D341Med (cell line): ENCODE measurements around the gene RHOF.

ENCODE experiments used
- DNase-seq: peaks from one replicate; pipeline ENCODE4 v3.0.0; 2012; ENCODE audit warnings: low spot score

RHOF gene

DNA sequence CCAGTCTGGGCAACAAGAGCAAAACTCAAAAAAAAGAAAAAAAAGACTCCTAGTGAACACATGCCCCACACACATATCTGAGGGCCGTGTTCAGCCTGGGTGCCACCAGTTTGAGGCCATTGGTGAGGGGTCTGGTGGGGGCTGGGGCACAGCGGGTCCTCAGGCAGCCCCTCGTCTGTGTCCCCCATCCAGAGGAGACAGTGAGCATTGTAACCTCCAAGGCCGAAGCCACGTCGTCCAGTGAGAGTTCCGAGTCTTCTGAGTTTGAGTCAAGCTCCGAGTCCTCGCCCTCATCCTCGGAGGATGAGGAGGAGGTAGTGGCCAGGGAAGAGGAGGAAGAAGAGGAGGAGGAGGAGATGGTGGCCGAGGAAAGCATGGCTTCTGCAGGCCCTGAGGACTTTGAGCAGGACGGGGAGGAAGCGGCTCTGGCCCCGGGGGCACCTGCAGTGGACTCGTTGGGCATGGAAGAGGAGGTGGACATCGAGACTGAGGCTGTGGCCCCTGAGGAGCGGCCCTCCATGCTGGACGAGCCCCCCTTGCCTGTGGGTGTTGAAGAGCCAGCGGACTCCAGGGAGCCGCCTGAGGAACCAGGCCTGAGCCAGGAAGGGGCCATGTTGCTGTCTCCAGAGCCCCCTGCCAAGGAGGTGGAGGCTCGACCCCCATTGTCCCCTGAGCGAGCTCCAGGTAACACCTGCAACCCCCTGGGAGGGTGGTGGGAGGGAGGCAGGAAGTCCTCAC lies 25.9 kb upstream of the RHOF start:
- no peak for DNase-seq

DNA sequence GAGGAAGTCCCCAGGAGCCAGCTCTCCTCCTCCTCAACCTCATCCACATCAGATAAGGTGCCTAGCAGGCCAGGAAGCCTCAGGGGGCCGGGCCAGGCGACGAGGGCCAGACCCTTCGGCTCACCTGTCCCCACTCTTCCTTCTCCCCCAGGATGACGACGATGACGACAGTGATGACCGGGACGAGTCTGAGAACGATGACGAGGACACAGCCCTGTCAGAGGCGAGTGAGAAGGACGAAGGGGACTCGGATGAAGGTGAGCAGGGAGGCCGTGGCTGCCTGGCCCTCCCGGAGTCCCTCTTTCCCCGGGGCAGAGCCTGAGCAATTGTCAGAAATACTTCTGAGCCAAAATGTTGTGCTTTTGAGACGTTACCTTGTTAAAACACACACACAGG lies 24.2 kb upstream of the RHOF start:
- no peak for DNase-seq

GRCh38 chr12:121816925-121817647 lies 23.6 kb upstream of the RHOF start:
- DNase-seq, result no peak

GRCh38 chr12:121815263-121815662 lies 21.8 kb upstream of the RHOF start:
- DNase-seq, result no peak

GRCh38 chr12:121814429-121815119 lies 21.1 kb upstream of the RHOF start:
- DNase-seq, result no peak

- DNase-seq, result no peak
These were observed 20.5 kb upstream of the RHOF start for GRCh38 chr12:121813951-121814350.

- DNase-seq, result no peak
These were observed 19.7 kb upstream of the RHOF start for GRCh38 chr12:121812921-121813896.

DNA sequence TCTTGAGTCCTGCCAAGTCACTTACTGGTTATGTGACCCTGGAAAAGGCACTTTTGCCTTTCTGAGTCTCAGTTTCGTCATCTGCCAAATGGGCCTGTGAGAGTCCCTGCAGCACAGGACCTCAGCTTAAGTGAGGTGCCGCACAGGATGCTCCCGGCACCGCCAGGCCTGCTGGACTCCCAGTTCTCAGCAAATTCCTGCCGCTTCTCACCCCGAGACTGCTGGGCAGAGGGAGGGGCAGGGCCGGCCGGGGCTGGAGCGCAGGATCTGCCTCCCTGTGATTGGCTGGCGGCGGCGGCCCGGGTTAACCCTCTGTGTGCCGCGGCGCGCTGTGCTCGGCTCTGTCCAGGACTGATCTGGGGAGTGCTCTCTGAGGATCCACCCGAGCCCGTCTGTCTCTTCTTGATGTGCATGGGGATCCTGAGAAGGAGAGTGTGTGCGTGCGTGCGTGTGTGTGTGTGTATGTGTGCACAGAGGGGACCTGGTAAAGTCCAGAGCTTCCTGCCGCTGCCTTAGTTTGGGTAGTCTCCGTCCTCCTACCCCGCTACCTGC lies 18.9 kb upstream of the RHOF start:
- peak; percentile 90 for DNase-seq

GRCh38 chr12:121811434-121812319 lies 18.2 kb upstream of the RHOF start:
- DNase-seq, result peak; percentile 94

DNA sequence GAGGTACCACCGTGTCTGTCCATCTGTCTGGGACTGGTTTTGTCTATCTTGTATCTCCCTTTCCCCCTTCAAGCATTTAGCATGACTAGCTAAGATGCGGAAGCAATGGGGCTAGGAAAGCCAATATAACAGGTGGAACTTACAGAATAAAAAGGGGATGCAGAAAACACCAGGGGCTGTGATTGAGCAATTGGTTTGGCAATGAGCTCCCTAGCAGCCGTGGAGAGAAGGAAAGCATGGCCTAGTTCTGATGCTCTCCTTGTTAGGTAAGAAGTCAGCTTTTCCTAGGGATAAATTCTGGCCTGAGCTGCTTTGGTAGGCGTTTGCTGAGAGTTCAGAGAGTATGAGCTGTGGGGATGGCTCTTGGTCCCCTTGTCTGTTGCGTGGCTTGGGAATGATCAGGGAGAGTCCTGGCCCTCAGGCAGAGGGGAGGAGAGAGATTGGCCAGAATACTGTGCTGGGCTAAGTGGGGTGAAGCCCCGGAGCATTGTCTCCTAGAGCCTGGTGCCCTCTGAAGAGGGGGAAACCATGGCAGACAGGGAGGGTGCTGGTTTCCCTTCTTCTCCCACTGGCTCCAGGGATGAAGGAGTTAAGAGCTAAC lies 17.4 kb upstream of the RHOF start:
- DNase-seq, result no peak

DNA sequence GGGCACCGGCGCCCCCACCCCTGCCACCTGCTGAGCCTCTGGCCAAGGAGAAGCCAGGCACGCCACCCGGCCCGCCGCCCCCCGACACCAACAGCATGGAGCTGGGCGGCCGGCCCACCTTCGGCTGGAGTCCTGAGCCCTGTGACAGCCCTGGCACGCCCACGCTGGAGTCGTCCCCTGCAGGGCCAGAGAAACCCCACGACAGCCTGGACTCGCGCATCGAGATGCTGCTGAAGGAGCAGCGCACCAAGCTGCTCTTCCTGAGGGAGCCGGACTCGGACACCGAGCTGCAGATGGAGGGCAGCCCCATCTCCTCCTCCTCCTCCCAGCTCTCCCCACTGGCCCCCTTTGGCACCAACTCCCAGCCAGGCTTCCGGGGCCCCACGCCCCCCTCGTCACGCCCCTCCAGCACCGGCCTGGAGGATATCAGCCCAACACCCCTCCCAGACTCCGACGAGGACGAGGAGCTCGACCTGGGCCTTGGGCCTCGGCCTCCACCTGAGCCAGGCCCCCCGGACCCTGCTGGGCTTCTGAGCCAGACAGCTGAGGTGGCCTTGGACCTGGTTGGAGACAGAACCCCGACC lies 16.8 kb upstream of the RHOF start:
- no peak for DNase-seq

DNA sequence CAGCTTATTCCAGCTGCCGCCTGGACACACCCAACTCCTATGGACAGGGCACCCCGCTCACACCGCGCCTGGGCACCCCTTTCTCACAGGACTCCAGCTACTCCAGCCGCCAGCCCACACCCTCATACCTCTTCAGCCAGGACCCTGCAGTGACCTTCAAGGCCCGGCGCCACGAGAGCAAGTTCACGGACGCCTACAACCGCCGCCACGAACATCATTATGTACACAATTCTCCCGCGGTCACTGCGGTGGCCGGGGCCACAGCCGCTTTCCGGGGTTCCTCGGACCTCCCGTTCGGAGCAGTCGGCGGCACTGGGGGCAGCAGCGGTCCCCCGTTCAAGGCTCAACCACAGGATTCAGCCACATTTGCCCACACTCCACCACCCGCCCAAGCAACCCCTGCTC lies 16.2 kb upstream of the RHOF start:
- DNase-seq, result no peak

GRCh38 chr12:121808623-121809022 lies 15.1 kb upstream of the RHOF start:
- no peak for DNase-seq

GRCh38 chr12:121807642-121808347 lies 14.3 kb upstream of the RHOF start:
- DNase-seq, result no peak

DNA sequence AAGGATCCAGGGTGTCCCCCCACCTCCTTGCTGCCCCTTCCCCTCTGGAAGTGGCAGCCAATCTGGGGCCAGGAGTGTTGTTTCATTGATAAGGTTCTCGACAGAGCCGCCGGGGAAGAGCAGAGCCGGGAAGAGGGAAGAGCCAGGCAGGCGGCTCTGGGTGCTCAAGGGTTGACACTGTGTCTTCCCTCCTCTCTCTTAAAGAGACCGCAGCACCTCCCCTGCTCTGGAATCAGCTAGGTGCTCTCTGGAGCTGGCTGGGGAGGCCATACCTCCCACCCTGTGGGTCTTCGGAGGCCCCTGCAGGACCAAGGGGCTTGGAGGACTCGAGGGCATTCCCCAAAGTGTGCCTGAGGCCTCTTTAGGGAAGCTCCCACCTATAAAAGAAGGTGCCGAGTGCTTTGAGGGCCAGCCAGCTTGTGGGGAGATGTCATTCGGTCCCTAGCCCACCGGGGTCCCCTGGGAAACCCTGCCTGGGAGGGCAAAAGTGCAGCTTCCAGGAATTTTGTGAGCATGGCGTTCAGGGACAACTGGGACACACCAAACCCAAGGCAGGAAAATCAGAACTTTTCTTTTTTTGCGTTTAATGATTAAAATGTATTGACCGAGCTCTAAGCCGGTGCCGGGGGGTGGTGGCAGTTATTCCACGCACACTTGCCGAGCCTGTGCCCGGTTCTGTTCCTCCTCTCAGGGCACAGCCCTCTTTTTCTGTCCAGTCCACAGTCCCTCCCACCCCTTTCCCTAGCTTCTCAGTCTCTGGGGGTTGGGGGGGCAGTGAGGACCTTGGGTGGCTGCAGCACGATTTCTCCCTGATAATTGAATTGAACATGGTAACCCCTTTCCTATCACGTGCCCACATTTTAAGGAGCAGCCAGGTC lies 13.3 kb upstream of the RHOF start:
- DNase-seq, result peak; percentile 59

GRCh38 chr12:121806009-121806545 lies 12.6 kb upstream of the RHOF start:
- no peak for DNase-seq

- no peak for DNase-seq
These were observed 11.9 kb upstream of the RHOF start for GRCh38 chr12:121805171-121806008.
